Breast epithelium (tissue), 4 donors: Measurements from ENCODE around the gene GHRH. TPM values are rescaled to one million over a fixed set of nuclear protein-coding genes. Genes with fewer than 3 reads are reported as not detected.
A peak's percentile ranks its signal among the peaks of the same experiment; 100 is the strongest.

Experiments used
- DNase-seq, 2 donors: peaks; one replicate each; pipeline ENCODE4 v3.0.0-alpha.2; 2019; ENCODE audit warnings: low spot score in 2 of 2
- H3K27ac ChIP-seq, 2 donors: fragments of 200-600 bp; sonication (generic) in 1 of 2; one replicate each; pipeline ENCODE4 v1.5.1; 2016 to 2019; ENCODE audit warnings: mild to moderate bottlenecking in 1 of 2
- H3K27me3 ChIP-seq, 2 donors: fragments of 200-600 bp; sonication (generic) in 1 of 2; one replicate each; pipeline versions ENCODE4 v1.5.1 to v1.6.0; 2017 to 2019; ENCODE audit warnings: control low read depth in 1 of 2, mild to moderate bottlenecking in 1 of 2
- H3K36me3 ChIP-seq: fragments of 200-600 bp; one replicate; pipeline ENCODE4 v1.5.1; 2019
- H3K4me1 ChIP-seq, 2 donors: fragments of 200-600 bp; sonication (generic); one replicate each; pipeline ENCODE4 v1.5.1; 2016 to 2019; ENCODE audit warnings: control low read depth in 1 of 2
- H3K4me3 ChIP-seq, 3 donors: fragments of 200-600 bp; sonication (generic); 1 replicate in 2 of 3; 2 replicates in 1 of 3; pipeline ENCODE4 v1.5.1; 2016 to 2019; ENCODE audit warnings: mild to moderate bottlenecking in 3 of 3, moderate library complexity in 2 of 3
- H3K9me3 ChIP-seq, 2 donors: fragments of 200-600 bp; sonication (generic) in 1 of 2; one replicate each; pipeline ENCODE4 v1.5.1; 2016 to 2019; ENCODE audit warnings: control low read depth in 1 of 2
- CTCF ChIP-seq, 3 donors: fragments of 450-650 bp; IDR thresholded peaks; one replicate each; pipeline ENCODE4 v1.5.1; 2016 to 2017; ENCODE audit warnings: antibody characterized with exemption in 3 of 3, mild to moderate bottlenecking in 3 of 3, moderate library complexity in 3 of 3
- POLR2A ChIP-seq: fragments of 450-650 bp; IDR thresholded peaks from one replicate; pipeline ENCODE4 v1.6.1; 2016; ENCODE audit warnings: antibody characterized with exemption, mild to moderate bottlenecking, moderate library complexity
- POLR2AphosphoS5 ChIP-seq, 3 donors: sonication (generic); formaldehyde crosslinking; IDR thresholded peaks; one replicate each; pipeline ENCODE4 v1.6.1; 2017; ENCODE audit warnings: antibody characterized with exemption in 3 of 3
- intact Hi-C: fragments of 100-400 bp; cut with DNase I; formaldehyde crosslinking; loops from one replicate; pipeline ENCODE4 v1.15.1; 2023; ENCODE audit warnings: low total_unique reads
- total RNA-seq, 3 donors: library from RNA; depleted of rRNA; stranded (reverse); fragments of >200 nt; gene quantifications; one replicate each; pipeline ENCODE4 v1.1.0, GENCODE V29; 2016

Gene GHRH
- total RNA-seq, 3 donors from 2014 or later = not detected

DNA sequence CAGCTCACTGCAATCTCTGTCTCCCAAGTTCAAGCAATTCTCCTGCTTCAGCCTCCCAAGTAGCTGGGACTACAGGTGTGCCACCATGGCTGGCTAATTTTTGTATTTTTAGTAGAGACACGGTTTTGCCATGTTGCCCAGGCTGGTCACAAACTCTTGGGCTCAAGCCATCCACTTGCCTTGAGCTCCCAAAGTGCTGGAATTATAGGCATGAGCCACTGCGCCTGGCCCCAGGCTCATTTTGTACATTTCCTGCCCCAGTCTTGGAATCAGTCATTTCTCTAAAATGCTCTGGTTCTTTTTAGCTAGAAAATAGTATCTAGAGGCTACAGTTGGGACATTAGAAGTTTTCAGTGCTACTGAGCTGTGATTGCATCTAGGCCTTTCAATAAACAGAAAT, 41.4 kb upstream of the GHRH start:
- intact Hi-C loops = no loop called here
- Histone ChIP-seq H3K9me3 (no peaks in the 10 kb centered on the region), H3K27me3 (no peaks in the 10 kb centered on the region), H3K4me3 (no peak overlapping the region), H3K27ac (peak overlapping the region in 1 of 2 donors; percentile 73), H3K36me3 (no peaks in the 10 kb centered on the region), H3K4me1 (no peaks in the 10 kb centered on the region)
- TF ChIP-seq POLR2AphosphoS5 (IDR thresholded peaks at IDR 0.05) (no peak), POLR2A (no peak), CTCF (IDR thresholded peaks at IDR 0.05) (no peak)
- peak in 1 of 2 donors; percentile 76 for DNase-seq

- intact Hi-C loops = no loop called here
- Histone ChIP-seq H3K27me3 (no peaks in the 10 kb centered on the region), H3K4me3 (no peak overlapping the region), H3K4me1 (peaks cover 0 to 8% of the 10 kb centered on the region in 2 donors), H3K36me3 (no peaks in the 10 kb centered on the region), H3K27ac (no peak overlapping the region), H3K9me3 (no peaks in the 10 kb centered on the region)
- TF ChIP-seq CTCF (IDR thresholded peaks at IDR 0.05) = no peak
- TF ChIP-seq POLR2AphosphoS5 (IDR thresholded peaks at IDR 0.05) = no peak
- no peak for TF ChIP-seq POLR2A
- DNase-seq = no peak
Observed at GRCh38 chr20:37301558-37301957, 39.9 kb upstream of the GHRH start.

- Histone ChIP-seq H3K27ac (no peak overlapping the region), H3K27me3 (no peaks in the 10 kb centered on the region), H3K36me3 (no peaks in the 10 kb centered on the region), H3K4me3 (no peak overlapping the region), H3K9me3 (no peaks in the 10 kb centered on the region), H3K4me1 (peaks cover 0 to 8% of the 10 kb centered on the region in 2 donors)
- no peak for TF ChIP-seq CTCF (IDR thresholded peaks at IDR 0.05)
- TF ChIP-seq POLR2A = no peak
- TF ChIP-seq POLR2AphosphoS5 (IDR thresholded peaks at IDR 0.05) = no peak
- DNase-seq = no peak
- intact Hi-C loops = no loop called here
Observed at GRCh38 chr20:37301120-37301519, 39.5 kb upstream of the GHRH start.

- Histone ChIP-seq H3K27ac (no peak overlapping the region), H3K4me3 (no peak overlapping the region), H3K9me3 (no peaks in the 10 kb centered on the region), H3K27me3 (no peaks in the 10 kb centered on the region), H3K4me1 (peaks cover 0 to 17% of the 10 kb centered on the region in 2 donors), H3K36me3 (no peaks in the 10 kb centered on the region)
- no peak for TF ChIP-seq POLR2A
- no peak for TF ChIP-seq POLR2AphosphoS5 (IDR thresholded peaks at IDR 0.05)
- TF ChIP-seq CTCF (IDR thresholded peaks at IDR 0.05) = no peak
- intact Hi-C loops = loop anchor here (10.0 kb wide), 1 partner anchor 45 kb away; the partner anchor contains the start of gene SRC
- no peak for DNase-seq
Observed at GRCh38 chr20:37299718-37300528, 38.3 kb upstream of the GHRH start.

- H3K4me3 ChIP-seq = no peak overlapping the region
- TF ChIP-seq POLR2A (no peak), POLR2AphosphoS5 (IDR thresholded peaks at IDR 0.05) (no peak), CTCF (IDR thresholded peaks at IDR 0.05) (no peak)
- H3K27me3 ChIP-seq = no peaks in the 10 kb centered on the region
- H3K27ac ChIP-seq = peak overlapping the region in 1 of 2 donors; percentile 81
- H3K9me3 ChIP-seq = no peaks in the 10 kb centered on the region
- no peak for DNase-seq
- H3K4me1 ChIP-seq = peaks cover 0 to 17% of the 10 kb centered on the region in 2 donors
- intact Hi-C loops = loop anchor here (10.0 kb wide), 1 partner anchor 46 kb away; the partner anchor contains the start of gene SRC
- no peaks in the 10 kb centered on the region for H3K36me3 ChIP-seq
Observed at GRCh38 chr20:37298190-37298939, 36.8 kb upstream of the GHRH start.
